ENCODE data around the gene SLC22A17.

GRCh38 chr14:23358553-23359166 lies 6.0 kb upstream of the SLC22A17 start:
- no peak for TF ChIP-seq LCORL (IDR thresholded peaks at IDR 0.05)
- TF ChIP-seq LCORL (CRISPR knock-in tag; IDR thresholded peaks at IDR 0.05): no peak
- no peak for TF ChIP-seq RXRA (CRISPR knock-in tag; IDR thresholded peaks at IDR 0.05)
- TF ChIP-seq PITX1 (CRISPR knock-in tag; IDR thresholded peaks at IDR 0.05): no peak
- no peak for TF ChIP-seq TP53 (CRISPR knock-in tag; conservative IDR thresholded peaks at IDR 0.05)
- no peak for TF ChIP-seq ZNF614 (CRISPR knock-in tag; IDR thresholded peaks at IDR 0.05; ENCODE audit: borderline replicate concordance)
- no peak for TF ChIP-seq ZZZ3 (CRISPR knock-in tag; IDR thresholded peaks at IDR 0.05; ENCODE audit: borderline replicate concordance)
- no peak for TF ChIP-seq ZNF770 (CRISPR knock-in tag; IDR thresholded peaks at IDR 0.05)
